Measurements from ENCODE around the gene RNF13.

RNF13 gene, protein sequence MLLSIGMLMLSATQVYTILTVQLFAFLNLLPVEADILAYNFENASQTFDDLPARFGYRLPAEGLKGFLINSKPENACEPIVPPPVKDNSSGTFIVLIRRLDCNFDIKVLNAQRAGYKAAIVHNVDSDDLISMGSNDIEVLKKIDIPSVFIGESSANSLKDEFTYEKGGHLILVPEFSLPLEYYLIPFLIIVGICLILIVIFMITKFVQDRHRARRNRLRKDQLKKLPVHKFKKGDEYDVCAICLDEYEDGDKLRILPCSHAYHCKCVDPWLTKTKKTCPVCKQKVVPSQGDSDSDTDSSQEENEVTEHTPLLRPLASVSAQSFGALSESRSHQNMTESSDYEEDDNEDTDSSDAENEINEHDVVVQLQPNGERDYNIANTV

GRCh38 chr3:149812606-149813366, at the start of gene RNF13:
Gene RNF13 (plus strand): TSS chr3:149813215. CDS start chr3:149846027, 32,812 bp downstream.
- DNase-seq (ENCODE audit: low read depth in 2 of 2) = peak; percentile 86 to 90

- no peak for DNase-seq (ENCODE audit: low read depth in 2 of 2)
Measured at GRCh38 chr3:149763565-149764195, 49.3 kb upstream of the RNF13 start.

DNA sequence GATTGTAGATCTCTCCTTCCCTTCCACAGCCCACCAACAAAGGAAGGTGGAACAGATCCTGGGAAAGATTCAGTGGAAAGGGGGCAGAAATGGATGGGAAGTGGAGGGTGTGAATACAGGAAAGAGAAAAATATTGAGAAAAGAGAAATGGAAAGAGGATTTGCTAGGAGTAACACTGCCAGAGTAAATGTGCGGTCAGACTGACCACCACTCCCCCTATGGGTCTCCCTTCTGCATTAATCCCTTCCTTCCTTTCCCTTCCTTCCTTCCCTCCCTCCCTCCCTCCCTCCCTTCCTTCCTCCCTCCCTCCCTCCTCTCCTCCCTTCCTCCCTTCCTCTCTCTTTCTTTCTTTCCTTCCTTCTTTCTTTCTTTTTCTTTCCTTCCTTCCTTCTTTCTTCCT, 48.7 kb upstream of the RNF13 start:
- DNase-seq (ENCODE audit: low read depth in 2 of 2) = no peak

- DNase-seq (ENCODE audit: low read depth in 2 of 2) = no peak
Measured at GRCh38 chr3:149765762-149766334, 47.2 kb upstream of the RNF13 start.

DNA sequence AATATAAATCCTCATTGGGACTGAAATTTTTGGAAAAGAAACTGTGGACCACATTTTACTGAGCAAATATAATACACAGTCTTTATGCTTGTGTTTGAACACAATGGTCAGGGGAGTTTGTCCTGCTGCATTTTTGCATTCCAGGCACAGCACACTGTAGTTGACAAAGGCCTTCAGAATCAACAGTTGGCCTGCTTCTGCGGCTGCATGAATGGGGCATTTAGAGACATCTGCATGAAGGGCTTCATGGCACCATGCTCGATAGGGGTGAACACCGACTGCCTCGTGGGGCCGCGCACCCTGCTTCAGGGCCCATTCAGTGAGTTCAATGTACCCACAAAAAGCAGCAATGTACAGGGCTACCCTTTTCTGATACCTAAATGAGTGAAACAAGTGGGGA, 45.3 kb upstream of the RNF13 start:
- no peak for DNase-seq (ENCODE audit: low read depth in 2 of 2)

DNA sequence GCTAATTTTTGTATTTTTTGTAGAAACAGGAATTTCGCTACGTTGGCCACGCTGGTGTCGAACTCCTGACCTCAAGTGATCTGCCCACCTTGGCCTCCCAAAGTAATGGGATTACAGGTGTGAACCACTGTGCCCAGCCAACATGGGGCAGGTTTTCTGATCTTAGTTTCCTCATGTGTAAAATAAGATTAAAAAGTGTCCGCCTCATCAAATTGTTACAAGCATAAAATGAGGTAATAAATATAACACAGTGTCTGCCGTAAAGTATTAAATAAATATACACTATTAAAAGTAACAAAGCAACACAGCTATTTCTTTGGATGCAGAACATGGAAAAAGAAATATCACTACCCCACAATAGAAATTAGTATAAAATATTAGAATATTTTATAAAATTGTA, 44.3 kb upstream of the RNF13 start:
- DNase-seq (ENCODE audit: low read depth in 2 of 2) = no peak

DNA sequence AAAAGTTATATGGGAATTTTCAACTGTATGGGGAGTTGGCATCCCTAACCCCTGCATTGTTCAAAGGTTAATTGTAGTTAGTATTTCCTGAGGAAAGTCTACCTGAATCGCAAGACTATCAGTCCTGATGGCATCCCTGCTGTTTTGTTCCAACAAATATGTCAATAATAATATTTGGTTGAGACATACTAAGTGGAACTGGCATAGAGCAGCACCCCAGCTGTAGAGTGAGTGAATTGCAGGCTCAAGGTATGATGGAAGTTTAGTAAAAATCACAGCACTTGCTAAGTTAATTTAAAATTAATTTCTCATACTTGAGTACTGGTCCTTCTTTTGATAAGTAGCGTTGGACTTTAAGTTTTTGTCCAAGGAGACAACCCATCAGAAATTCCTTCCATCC, 42.8 kb upstream of the RNF13 start:
- no peak for DNase-seq (ENCODE audit: low read depth in 2 of 2)

DNA sequence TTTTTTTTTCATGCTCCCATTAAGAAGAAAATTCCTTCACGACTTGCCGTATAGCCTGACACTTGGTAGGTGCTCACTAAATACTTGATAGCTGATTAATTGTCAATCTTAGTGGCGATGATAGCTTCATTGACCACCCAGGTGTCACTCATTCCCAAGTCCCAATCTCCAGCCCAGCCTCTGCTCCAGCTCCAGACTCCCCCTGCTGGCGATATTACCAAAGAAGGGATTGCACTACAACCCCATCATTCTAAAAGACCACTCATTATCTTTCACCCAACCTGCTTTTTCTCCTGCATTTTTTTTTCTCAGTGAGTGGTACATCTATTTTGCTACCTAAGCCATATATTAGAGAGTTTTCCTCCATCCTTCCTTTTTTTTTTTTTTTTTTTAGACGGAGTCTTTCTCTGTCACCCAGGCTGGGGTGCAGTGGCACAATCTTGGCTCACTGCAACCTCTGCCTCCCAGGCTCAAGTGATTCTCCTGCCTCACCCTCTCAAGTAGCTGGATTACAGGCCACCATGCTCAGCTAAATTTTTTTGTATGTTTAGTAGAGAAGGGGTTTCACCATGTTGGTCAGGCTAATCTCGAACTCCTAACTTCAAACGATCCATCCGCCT, 41.3 kb upstream of the RNF13 start:
- peak in 1 of 2 experiments; percentile 26 for DNase-seq (ENCODE audit: low read depth in 2 of 2)

- no peak for DNase-seq (ENCODE audit: low read depth in 2 of 2)
Measured at GRCh38 chr3:149772861-149773260, 40.2 kb upstream of the RNF13 start.

DNA sequence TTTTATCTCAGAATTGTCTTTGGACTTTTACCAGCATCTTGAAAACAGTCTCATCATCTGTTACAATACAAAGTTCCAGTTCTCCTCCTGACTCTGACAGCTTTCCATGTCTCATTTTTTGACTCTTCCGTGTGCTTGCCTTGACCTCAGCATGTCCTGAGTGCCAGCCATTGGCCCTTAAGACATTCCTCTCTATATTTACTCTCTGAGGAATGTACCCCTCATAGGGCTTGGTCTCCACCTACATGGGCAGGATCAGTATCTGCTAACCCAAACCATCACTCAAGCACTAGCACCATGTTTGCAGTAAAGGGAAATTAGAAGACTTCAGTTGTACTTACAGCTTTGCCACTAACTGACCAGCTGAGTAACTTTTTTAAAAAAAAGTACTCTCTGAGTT, 36.8 kb upstream of the RNF13 start:
- no peak for DNase-seq (ENCODE audit: low read depth in 2 of 2)

- no peak for DNase-seq (ENCODE audit: low read depth in 2 of 2)
Measured at GRCh38 chr3:149777414-149778214, 35.4 kb upstream of the RNF13 start.

GRCh38 chr3:149781211-149781610, 31.8 kb upstream of the RNF13 start:
- no peak for DNase-seq (ENCODE audit: low read depth in 2 of 2)

DNA sequence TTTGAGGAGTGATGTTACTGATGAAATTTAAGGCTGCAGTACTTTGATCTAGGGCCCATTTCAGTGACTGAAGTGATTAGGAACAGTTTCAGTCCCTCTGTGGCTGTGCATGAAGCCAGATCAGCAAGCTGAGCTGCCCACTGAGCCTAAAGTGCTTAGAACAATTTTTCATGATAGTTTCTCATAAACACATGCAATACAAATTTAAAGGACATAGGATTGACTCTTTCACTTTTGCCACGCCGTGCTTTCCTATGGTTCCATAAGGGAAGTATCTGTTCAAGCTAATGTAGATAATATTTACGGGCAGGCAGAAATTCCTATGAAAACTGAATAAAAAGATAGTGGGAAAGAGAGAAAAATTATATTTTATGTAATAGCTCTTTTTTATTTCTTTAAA, 31.3 kb upstream of the RNF13 start:
- no peak for DNase-seq (ENCODE audit: low read depth in 2 of 2)

DNA sequence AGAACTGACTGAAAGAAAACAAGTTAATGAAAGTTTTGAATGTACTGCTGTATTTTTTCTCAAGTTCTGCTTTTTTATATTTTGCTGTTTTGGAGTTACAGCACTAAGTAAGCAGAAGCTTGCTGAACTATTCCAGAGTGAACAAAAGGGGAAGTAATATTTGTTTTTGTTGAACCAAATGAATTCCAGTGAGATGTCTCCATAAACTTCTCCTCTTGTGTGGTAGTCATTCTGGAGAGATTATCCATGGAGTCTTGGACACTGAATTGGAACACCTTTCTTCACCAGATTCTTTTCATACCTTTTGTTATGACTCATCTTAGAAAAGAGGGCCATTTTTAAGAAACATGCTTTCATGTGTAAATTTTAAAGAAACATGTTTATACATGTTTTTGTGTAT, 29.4 kb upstream of the RNF13 start:
- no peak for DNase-seq (ENCODE audit: low read depth in 2 of 2)

GRCh38 chr3:149784064-149784704, 28.8 kb upstream of the RNF13 start:
- no peak for DNase-seq (ENCODE audit: low read depth in 2 of 2)

DNA sequence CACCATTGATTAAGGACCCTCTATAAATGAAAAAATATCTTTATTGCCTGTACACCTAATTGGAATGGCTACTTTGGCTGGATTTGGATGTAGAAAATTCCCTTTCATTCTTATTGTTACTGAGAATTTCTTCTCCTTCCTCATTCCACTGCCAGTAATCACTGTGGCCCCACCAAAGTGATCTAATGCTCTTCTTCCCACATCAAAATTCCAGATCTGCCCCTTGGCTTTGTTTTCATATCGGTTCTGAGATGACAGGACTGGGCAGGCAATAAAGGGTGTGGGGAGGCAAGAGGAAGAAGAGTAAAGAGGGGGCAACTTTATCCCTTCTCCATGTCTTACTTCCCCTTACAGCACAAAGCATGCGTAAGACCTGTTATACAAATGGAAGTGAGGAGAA, 22.7 kb upstream of the RNF13 start:
- DNase-seq (ENCODE audit: low read depth in 2 of 2) = no peak

- no peak for DNase-seq (ENCODE audit: low read depth in 2 of 2)
Measured at GRCh38 chr3:149790698-149791097, 22.3 kb upstream of the RNF13 start.

DNA sequence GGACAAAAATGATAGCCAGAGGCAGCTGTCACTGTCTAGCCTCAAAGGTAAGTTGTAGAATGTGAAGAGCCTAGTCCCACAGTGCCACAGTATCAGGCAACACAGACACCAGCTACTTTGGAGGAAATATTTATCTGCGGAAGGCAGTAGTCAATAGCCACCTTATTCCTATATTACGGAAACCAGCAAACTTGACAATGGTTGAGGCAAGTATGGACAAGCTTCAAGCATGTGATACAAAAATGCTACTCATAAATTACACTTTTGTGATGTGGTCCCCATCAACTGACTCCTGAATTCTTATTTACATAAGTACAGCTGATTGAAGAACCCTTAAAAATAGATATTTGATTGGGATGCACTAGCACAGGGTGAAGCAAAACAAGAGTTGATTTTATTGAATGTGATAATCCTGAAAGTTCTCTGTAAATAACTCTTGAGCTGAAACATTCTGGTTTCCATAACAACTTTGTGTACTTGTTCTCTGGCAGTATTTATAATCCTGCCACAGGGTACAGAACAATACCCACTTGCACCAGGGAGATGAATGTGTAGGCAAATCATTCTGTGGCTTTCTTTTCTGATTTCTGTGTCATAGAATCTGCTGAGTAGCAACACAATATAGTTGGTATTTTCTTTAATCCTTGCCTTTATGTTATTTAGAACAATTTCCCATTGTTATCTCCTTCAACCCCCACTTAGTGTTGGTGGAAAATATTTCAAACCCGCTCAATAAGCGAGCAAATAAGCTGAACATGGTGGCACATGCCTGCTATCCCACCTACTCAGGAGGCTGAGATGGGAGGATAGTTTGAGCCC, 20.4 kb upstream of the RNF13 start, which contains the start of gene ANKUB1:
ANKUB1 (minus strand) TSS at position 103 of the 819 bp plus-strand sequence. CDS start 188 bp downstream, outside the sequence.
- DNase-seq (ENCODE audit: low read depth in 2 of 2) = no peak

GRCh38 chr3:149796026-149796425, 17.0 kb upstream of the RNF13 start:
- DNase-seq (ENCODE audit: low read depth in 2 of 2) = no peak

- DNase-seq (ENCODE audit: low read depth in 2 of 2) = no peak
Measured at GRCh38 chr3:149800693-149801092, 12.3 kb upstream of the RNF13 start.
